HG02798 (cell line): ENCODE measurements around the gene SNX13.

ENCODE experiments used
- ATAC-seq: cut with Tn5 transposase; IDR thresholded peaks from one replicate; pipeline ENCODE4 v1.9.1; 2021; ENCODE audit warnings: mild to moderate bottlenecking; ENCODE audit not compliant: unreplicated experiment, poor library complexity

Gene SNX13

GRCh38 chr7:17947620-17948019 lies 7.3 kb upstream of the SNX13 start:
- ATAC-seq = no peak

DNA sequence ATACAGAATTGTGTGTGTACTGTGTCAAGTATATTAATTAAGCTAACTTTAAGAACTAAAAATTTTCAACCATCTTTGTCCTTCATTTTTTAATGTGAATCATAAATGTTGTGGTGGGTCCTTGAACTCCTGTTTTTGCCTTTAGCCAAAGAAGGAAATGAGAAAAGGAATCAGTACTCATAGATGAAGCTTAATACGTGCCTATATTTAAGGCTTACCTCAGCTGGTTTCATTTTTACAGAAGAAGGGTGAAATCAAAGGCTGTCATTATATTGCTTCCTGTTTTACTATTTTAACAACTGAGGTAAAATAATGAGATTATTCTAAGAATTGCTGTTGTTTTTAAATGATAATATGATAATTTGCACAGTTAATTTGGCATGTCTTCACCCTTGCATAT lies 6.3 kb upstream of the SNX13 start:
- peak; percentile 66 for ATAC-seq

- no peak for ATAC-seq
Measured at GRCh38 chr7:17944720-17945119, 4.4 kb upstream of the SNX13 start.

- ATAC-seq = no peak
Measured at GRCh38 chr7:17943006-17943405, 2.7 kb upstream of the SNX13 start.

GRCh38 chr7:17942231-17942630 lies 1.9 kb upstream of the SNX13 start:
- no peak for ATAC-seq

GRCh38 chr7:17940951-17941431 lies 697 bp upstream of the SNX13 start:
- ATAC-seq = no peak

DNA sequence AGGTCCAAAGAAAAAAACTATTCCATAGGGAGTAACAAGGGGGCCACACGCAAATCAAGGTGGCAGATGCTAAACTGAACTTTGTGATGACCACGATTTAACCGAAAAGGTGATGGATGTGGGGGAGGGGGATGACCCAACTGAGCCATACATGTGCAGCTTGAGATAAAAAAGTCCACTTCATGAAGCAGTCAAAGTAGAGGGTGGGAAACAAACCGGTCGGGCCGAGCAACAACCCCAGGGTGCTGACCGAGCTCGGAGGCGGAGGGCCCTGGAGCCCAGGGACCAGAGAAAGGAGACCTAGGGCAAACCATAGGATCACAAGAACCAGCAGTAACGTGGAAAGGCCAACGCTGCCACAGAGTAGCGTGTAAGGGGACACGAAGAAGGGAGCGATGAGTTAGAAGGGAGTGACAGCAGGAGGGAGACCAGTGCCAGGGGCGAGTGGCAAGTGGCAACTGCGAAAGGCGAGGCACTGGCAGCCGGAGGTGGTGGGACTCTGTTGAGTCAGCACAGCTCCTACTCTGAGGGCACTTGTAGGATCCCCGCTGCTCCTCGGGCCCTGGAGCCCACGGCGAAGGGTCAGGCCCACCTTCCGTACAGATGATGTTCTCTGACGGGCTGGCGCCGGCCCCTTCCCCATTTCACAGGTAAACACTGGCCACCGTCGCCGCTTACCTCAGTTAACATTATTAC lies 540 bp downstream of the SNX13 start:
- peak; percentile 33 for ATAC-seq

- no peak for ATAC-seq
Measured at GRCh38 chr7:17939211-17939605, 1.1 kb downstream of the SNX13 start.

GRCh38 chr7:17937506-17938120 lies 2.7 kb downstream of the SNX13 start:
- ATAC-seq = no peak

GRCh38 chr7:17936321-17936720 lies 4.0 kb downstream of the SNX13 start:
- ATAC-seq = no peak

DNA sequence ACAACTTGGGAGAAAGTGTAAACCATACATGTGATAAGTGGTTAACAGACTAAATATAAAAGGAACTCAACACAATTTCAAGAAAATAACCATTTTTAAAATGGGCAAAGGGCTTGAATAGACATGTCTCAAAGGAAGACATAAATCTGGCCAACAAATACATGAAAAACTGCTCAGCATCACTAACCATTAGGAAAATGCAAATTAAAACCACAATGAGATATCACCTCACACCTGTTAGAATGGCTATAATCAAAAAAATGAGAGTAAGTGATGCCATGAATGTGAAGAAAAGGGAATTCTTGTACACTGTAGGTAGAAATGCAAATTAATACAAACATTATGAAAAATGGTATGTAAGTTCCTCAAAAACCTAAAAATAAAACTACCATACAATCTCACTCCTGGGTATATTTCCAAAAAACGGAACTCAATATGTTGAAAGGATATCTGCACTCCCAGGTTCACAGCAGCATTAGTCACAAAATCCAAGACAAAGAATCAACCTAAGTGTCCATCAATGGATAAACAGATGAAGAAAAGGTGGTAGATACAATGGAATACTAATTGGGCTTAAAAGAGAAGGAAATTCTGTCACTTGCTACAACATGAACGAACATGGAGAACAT lies 5.6 kb downstream of the SNX13 start:
- no peak for ATAC-seq

- ATAC-seq = no peak
Measured at GRCh38 chr7:17934094-17934493, 6.2 kb downstream of the SNX13 start.

GRCh38 chr7:17932770-17933169 lies 7.5 kb downstream of the SNX13 start:
- ATAC-seq = no peak

- ATAC-seq = no peak
Measured at GRCh38 chr7:17931069-17931468, 9.2 kb downstream of the SNX13 start.

GRCh38 chr7:17930546-17930945 lies 9.7 kb downstream of the SNX13 start:
- ATAC-seq = no peak

DNA sequence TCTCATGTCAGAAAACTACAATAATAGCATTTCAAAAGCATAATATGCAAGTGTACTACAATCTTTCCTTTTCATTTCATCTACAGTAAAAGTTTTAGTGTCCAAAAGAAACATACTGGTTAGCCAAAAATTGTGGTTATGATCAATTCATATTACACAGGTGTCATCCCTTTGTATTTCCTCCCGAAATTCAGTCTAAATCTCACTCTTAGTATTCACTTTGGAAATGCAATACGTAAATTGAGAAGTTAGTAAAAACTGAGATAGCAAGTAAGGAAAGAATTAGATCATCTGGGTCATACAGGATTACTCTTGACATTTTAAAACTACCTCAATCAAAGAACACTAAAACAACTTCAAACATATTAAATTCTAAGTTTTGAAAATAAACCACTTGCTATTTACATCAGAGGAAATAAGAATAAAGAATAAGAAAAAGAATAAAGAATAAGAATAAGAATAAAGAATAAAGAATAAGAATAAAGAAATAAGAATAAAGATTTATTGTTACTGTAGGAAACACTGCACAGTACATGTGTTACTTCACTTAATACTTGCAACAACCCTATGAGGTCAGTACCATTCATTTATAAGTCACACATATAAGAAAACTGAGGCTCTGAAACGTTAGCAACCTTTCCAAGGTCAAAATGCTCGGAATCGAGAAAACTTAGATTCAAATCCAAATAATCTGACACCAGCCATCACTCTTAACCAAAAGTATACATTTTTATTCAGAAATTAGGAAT lies 10.5 kb downstream of the SNX13 start:
- no peak for ATAC-seq

DNA sequence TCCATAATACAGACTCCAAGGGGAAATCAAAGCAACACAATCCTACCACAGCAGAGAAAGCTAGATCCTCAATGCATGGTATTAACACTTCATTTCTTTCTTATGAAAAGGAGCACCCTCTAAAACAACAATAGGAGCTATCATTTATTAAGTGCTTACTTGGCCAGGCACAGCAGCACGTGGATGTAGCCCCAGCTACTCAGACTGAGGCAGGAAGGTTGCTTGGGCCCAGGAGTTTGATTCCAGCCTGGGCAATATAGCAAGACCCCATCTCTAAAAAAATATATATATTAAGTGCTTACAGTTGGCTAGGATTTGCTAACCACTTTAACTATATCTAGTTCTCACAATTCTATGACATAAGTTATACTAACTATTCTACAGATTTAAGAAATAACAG lies 12.2 kb downstream of the SNX13 start:
- no peak for ATAC-seq

- no peak for ATAC-seq
Measured at GRCh38 chr7:17921857-17922416, 18.4 kb downstream of the SNX13 start.

- no peak for ATAC-seq
Measured at GRCh38 chr7:17917842-17918241, 22.5 kb downstream of the SNX13 start.

GRCh38 chr7:17916786-17917185 lies 23.5 kb downstream of the SNX13 start:
- no peak for ATAC-seq

DNA sequence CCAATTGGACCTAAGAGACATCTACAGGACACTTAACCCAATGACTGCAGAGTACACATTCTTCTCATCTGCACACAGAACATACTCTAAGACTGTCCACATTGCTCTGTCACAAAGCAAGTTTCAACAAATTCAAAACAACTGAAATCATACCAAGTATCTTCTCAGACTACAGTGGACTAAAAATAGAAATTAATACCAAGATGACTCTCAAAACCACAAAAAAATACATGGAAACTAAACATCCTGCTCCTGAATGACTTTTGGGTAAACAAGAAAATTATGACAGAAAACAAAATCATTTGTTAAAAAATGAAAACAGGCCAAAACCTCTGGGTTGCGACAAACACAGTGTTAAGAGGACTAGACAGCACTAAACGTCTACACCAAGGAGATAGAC lies 24.5 kb downstream of the SNX13 start:
- ATAC-seq = no peak
